HL-60 (cell line): Measurements from ENCODE around the gene CDKN2D.

Source experiments
- DNase-seq, 2 experiments: peaks; one replicate each; pipeline ENCODE4 v3.0.0-alpha.2; 2010 to 2020; ENCODE audit warnings: low read depth in 1 of 2, low spot score in 1 of 2
- H3K27ac ChIP-seq: fragments of 250-450 bp; sonication (Bioruptor Pico); replicated peaks from 2 replicates; pipeline ENCODE4 v1.5.1; 2020; ENCODE audit warnings: mild to moderate bottlenecking, moderate library complexity
- H3K27me3 ChIP-seq: fragments of 250-450 bp; sonication (Bioruptor Pico); 2 replicates; pipeline ENCODE4 v1.5.1; 2021; ENCODE audit warnings: mild to moderate bottlenecking, moderate library complexity; ENCODE audit not compliant: insufficient read depth, poor library complexity, severe bottlenecking
- H3K4me3 ChIP-seq: replicated peaks from 2 replicates; pipeline ENCODE4 v1.5.1; 2011; ENCODE audit warnings: mild to moderate bottlenecking, control low read depth, low read length; ENCODE audit not compliant: insufficient read depth
- CTCF ChIP-seq: IDR thresholded peaks from one replicate; pipeline ENCODE4 v1.5.1; 2011; ENCODE audit warnings: low read length, control low read depth, inconsistent platforms; ENCODE audit not compliant: insufficient read depth
- GABPA ChIP-seq: IDR thresholded peaks from 2 replicates; pipeline ENCODE4 v1.6.1; 2012; ENCODE audit warnings: low read depth
- POLR2AphosphoS5 ChIP-seq: IDR thresholded peaks from 2 replicates; pipeline ENCODE4 v1.6.1; 2012; ENCODE audit warnings: low read depth
- REST ChIP-seq: IDR thresholded peaks from 2 replicates; pipeline ENCODE4 v1.6.1; 2012; ENCODE audit warnings: low read depth; ENCODE audit not compliant: insufficient replicate concordance
- SPI1 ChIP-seq: IDR thresholded peaks from 2 replicates; pipeline ENCODE4 v1.6.1; 2012; ENCODE audit warnings: low read depth, mild to moderate bottlenecking, borderline replicate concordance

The CDKN2D gene

GRCh38 chr19:10587839-10588150 lies 19.0 kb upstream of the CDKN2D start:
- TF ChIP-seq POLR2AphosphoS5 (no peak), GABPA (no peak), CTCF (no peak), SPI1 (no peak), REST (no peak)
- Histone ChIP-seq H3K4me3 (no peak overlapping the region), H3K27ac (no peak overlapping the region), H3K27me3 (peaks cover 5% of the 10 kb centered on the region)
- no peak for DNase-seq

- DNase-seq = no peak
- Histone ChIP-seq H3K27ac (no peak within 1 kb of the TSS), H3K4me3 (no peak within 1 kb of the TSS), H3K27me3 (peaks cover 5% of the 10 kb centered on the region)
- TF ChIP-seq REST = no peak
- TF ChIP-seq SPI1 = no peak
- TF ChIP-seq POLR2AphosphoS5 = no peak
- no peak for TF ChIP-seq GABPA
- no peak for TF ChIP-seq CTCF
Measured at GRCh38 chr19:10587022-10587838, 18.5 kb upstream of the CDKN2D start, which contains the start of gene AP1M2. AP1M2 (minus strand) TSS chr19:10587312; CDS start chr19:10587231, 81 bp downstream.

GRCh38 chr19:10586396-10586795 lies 17.6 kb upstream of the CDKN2D start:
- TF ChIP-seq REST = no peak
- TF ChIP-seq CTCF = no peak
- TF ChIP-seq SPI1 = no peak
- TF ChIP-seq POLR2AphosphoS5 = no peak
- TF ChIP-seq GABPA = no peak
- H3K27ac ChIP-seq = no peak overlapping the region
- no peak overlapping the region for H3K4me3 ChIP-seq

More at GRCh38 chr19:10586396-10586795, 17.6 kb upstream of the CDKN2D start:
- DNase-seq = no peak
- peaks cover 5% of the 10 kb centered on the region for H3K27me3 ChIP-seq
